Esophagus (tissue), 2 donors: Measurements from ENCODE around the gene C11orf52. TPM values are rescaled to one million over a fixed set of nuclear protein-coding genes. Genes with fewer than 3 reads are reported as not detected.

Experiments used
- H3K27ac ChIP-seq, 2 donors: one replicate each; pipeline ENCODE4 v1.5.1; 2013; ENCODE audit warnings: low read depth in 2 of 2, mild to moderate bottlenecking in 2 of 2, inconsistent platforms in 1 of 2, low read length in 1 of 2, moderate library complexity in 1 of 2
- H3K27me3 ChIP-seq, 2 donors: one replicate each; pipeline ENCODE4 v1.6.1; 2013; ENCODE audit warnings: low read length in 2 of 2, control low read depth in 1 of 2, mild to moderate bottlenecking in 1 of 2; ENCODE audit not compliant: insufficient read depth in 2 of 2, control insufficient read depth in 1 of 2
- H3K36me3 ChIP-seq, 2 donors: one replicate each; pipeline ENCODE4 v1.6.1; 2013; ENCODE audit warnings: low read length in 1 of 2; ENCODE audit not compliant: control insufficient read depth in 2 of 2, insufficient read depth in 2 of 2
- H3K4me1 ChIP-seq, 2 donors: one replicate each; pipeline ENCODE4 v1.6.1; 2013; ENCODE audit warnings: low read length in 1 of 2; ENCODE audit not compliant: control insufficient read depth in 2 of 2, insufficient read depth in 2 of 2
- H3K4me3 ChIP-seq, 2 donors: one replicate each; pipeline ENCODE4 v1.5.1; 2013; ENCODE audit warnings: low read length in 2 of 2, mild to moderate bottlenecking in 2 of 2, low read depth in 1 of 2, moderate library complexity in 1 of 2
- H3K9me3 ChIP-seq, 2 donors: one replicate each; pipeline ENCODE4 v1.6.1; 2013; ENCODE audit warnings: mild to moderate bottlenecking in 2 of 2, low read depth in 1 of 2, low read length in 1 of 2, moderate library complexity in 1 of 2; ENCODE audit not compliant: control insufficient read depth in 2 of 2, insufficient read depth in 1 of 2
- WGBS, 2 donors: extraction: QIAGEN DNeasy Blood & Tissue Kit; methylation state at CpG; one replicate each; pipeline ENCODE4 v1.1.7; 2013; 5-methylcytosine and 5-hydroxymethylcytosine counted together
- polyA plus RNA-seq, 2 donors: library from polyadenylated mRNA; stranded (reverse); fragments of 200-250 nt; gene quantifications; one replicate each; pipeline ENCODE4 v1.2.3, GENCODE V29; 2013
- donor health status: healthy with polysubstance abuse.
- donor health status: Bipolar disorder and iron deficiency.

The C11orf52 gene
- polyA plus RNA-seq: 1 to 10 TPM; 6.5 to 6.6 TPM

GRCh38 chr11:111918390-111919256, at the start of gene C11orf52:
TSS of gene C11orf52 (plus strand) at chr11:111918913. CDS start at chr11:111918973, 60 bp downstream.
- Histone ChIP-seq H3K27ac (peak within 1 kb of the TSS; percentile 65 to 75), H3K36me3 (no peaks in the 10 kb centered on the region), H3K4me1 (peaks cover 0 to 3% of the 10 kb centered on the region in 2 donors), H3K9me3 (no peaks in the 10 kb centered on the region), H3K4me3 (peak within 1 kb of the TSS; percentile 17 to 22), H3K27me3 (no peaks in the 10 kb centered on the region)
- WGBS, 2 donors: 37 to 40% methylated on average over 19 of the region's 19 CpGs

- Histone ChIP-seq H3K27me3 (no peaks in the 10 kb centered on the region), H3K4me1 (no peaks in the 10 kb centered on the region), H3K9me3 (no peaks in the 10 kb centered on the region), H3K4me3 (no peak overlapping the region), H3K36me3 (peaks cover 0 to 2% of the 10 kb centered on the region in 2 donors), H3K27ac (no peak overlapping the region)
- 45 to 69% methylated on average over 1 of the region's 1 CpG for WGBS, 2 donors
These were observed 48.6 kb upstream of the C11orf52 start for GRCh38 chr11:111870113-111870512.

- peaks cover 0 to 2% of the 10 kb centered on the region in 2 donors for H3K36me3 ChIP-seq
- H3K27ac ChIP-seq: peak overlapping the region; percentile 88 to 89
- H3K4me1 ChIP-seq: no peaks in the 10 kb centered on the region
- H3K4me3 ChIP-seq: peak overlapping the region; percentile 87 to 99
- H3K27me3 ChIP-seq: no peaks in the 10 kb centered on the region
- H3K9me3 ChIP-seq: no peaks in the 10 kb centered on the region
These were observed 48.2 kb upstream of the C11orf52 start for GRCh38 chr11:111870522-111870885.

DNA sequence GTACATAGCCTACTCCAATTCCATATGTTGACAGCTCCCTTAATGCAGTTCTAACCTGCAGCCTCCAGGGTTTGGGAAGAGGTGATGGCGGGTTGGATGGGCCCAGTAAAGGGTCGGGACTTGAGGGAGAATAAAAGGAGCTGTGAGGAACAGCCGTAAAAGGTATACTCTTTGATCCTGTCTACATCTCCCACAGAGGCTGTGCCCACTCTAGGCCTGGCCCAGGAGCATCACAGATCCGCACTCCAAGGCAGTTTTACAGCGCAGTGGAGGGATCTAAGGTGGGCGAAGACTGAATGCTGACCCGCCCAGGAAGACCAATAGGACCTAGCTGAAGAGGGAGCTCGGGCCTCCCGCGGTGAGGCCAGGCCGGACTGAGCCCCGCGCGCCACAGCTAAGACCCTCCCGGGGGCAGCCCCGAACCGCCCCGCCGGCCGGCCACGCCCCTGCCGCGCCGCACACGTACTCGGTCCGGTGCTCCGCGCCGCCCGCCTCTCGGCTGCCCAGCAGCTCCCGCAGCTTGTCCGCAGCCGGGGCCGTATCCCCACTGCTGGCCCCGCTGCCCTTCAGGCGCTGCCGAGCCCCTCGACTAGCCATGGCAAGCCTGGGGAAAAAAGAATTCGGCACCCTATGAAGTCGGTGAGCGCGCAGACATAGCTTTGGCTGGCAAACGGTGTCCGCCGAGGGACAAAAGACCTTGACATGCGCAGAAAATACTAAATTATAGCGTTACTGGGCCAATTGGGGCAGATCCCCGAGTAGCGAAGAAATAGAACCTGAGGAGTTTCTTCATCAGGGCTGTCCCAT, 47.6 kb upstream of the C11orf52 start, which contains the start of gene ALG9:
Gene ALG9, minus strand, starts transcription at position 696 of the 807 bp plus-strand sequence. Its CDS starts 99 bp downstream, at position 597.
- peak within 1 kb of the TSS; percentile 88 to 89 for H3K27ac ChIP-seq
- no peaks in the 10 kb centered on the region for H3K4me1 ChIP-seq
- no peaks in the 10 kb centered on the region for H3K9me3 ChIP-seq
- peaks cover 0 to 2% of the 10 kb centered on the region in 2 donors for H3K36me3 ChIP-seq
- H3K27me3 ChIP-seq: no peaks in the 10 kb centered on the region
- H3K4me3 ChIP-seq: peak within 1 kb of the TSS; percentile 87 to 99
- whole genome bisulfite sequencing, 2 donors: 0% methylated on average over 41 to 51 of the region's 51 CpGs

- 57 to 60% methylated on average over 5 of the region's 5 CpGs for WGBS, 2 donors
These were observed 47.0 kb upstream of the C11orf52 start for GRCh38 chr11:111871693-111872161.

GRCh38 chr11:111878385-111878848, 40.3 kb upstream of the C11orf52 start:
- peak overlapping the region; percentile 97 to 100 for H3K27ac ChIP-seq
- no peaks in the 10 kb centered on the region for H3K27me3 ChIP-seq
- peak overlapping the region; percentile 65 for H3K4me3 ChIP-seq
- 0% methylated on average over 13 of the region's 13 CpGs for WGBS, 2 donors
- H3K4me1 ChIP-seq: peaks cover 0 to 2% of the 10 kb centered on the region in 2 donors
- H3K36me3 ChIP-seq: no peaks in the 10 kb centered on the region
- no peaks in the 10 kb centered on the region for H3K9me3 ChIP-seq

More at GRCh38 chr11:111871693-111872161, 47.0 kb upstream of the C11orf52 start:
- peak overlapping the region; percentile 87 to 99 for H3K4me3 ChIP-seq
- H3K4me1 ChIP-seq: no peaks in the 10 kb centered on the region
- H3K9me3 ChIP-seq: no peaks in the 10 kb centered on the region
- no peaks in the 10 kb centered on the region for H3K27me3 ChIP-seq
- H3K36me3 ChIP-seq: peaks cover 0 to 2% of the 10 kb centered on the region in 2 donors
- H3K27ac ChIP-seq: peak overlapping the region; percentile 88 to 89

GRCh38 chr11:111878849-111879636, 39.7 kb upstream of the C11orf52 start, which contains the start of the genes CFAP68 and FDXACB1:
TSS of gene CFAP68 (plus strand) at chr11:111879541. CDS start at chr11:111879561, 20 bp downstream.
TSS of gene FDXACB1 (minus strand) at chr11:111879165. CDS start at chr11:111879132, 33 bp downstream.
- peaks cover 0 to 2% of the 10 kb centered on the region in 2 donors for H3K4me1 ChIP-seq
- 0% methylated on average over 55 of the region's 55 CpGs for WGBS, 2 donors
- H3K27me3 ChIP-seq: no peaks in the 10 kb centered on the region
- no peaks in the 10 kb centered on the region for H3K36me3 ChIP-seq
- peak within 1 kb of the TSS; percentile 65 for H3K4me3 ChIP-seq
- no peaks in the 10 kb centered on the region for H3K9me3 ChIP-seq
- H3K27ac ChIP-seq: peak within 1 kb of the TSS; percentile 97 to 100

GRCh38 chr11:111879637-111879960, 39.1 kb upstream of the C11orf52 start:
- WGBS, 2 donors: 26 to 37% methylated on average over 6 of the region's 6 CpGs
- peaks cover 0 to 2% of the 10 kb centered on the region in 2 donors for H3K4me1 ChIP-seq

More at GRCh38 chr11:111879637-111879960, 39.1 kb upstream of the C11orf52 start:
- H3K36me3 ChIP-seq: no peaks in the 10 kb centered on the region
- H3K9me3 ChIP-seq: no peaks in the 10 kb centered on the region
- H3K27me3 ChIP-seq: no peaks in the 10 kb centered on the region
- peak overlapping the region; percentile 97 to 100 for H3K27ac ChIP-seq
- H3K4me3 ChIP-seq: peak overlapping the region; percentile 65
